ENCODE data around the gene UQCRH.

DNA sequence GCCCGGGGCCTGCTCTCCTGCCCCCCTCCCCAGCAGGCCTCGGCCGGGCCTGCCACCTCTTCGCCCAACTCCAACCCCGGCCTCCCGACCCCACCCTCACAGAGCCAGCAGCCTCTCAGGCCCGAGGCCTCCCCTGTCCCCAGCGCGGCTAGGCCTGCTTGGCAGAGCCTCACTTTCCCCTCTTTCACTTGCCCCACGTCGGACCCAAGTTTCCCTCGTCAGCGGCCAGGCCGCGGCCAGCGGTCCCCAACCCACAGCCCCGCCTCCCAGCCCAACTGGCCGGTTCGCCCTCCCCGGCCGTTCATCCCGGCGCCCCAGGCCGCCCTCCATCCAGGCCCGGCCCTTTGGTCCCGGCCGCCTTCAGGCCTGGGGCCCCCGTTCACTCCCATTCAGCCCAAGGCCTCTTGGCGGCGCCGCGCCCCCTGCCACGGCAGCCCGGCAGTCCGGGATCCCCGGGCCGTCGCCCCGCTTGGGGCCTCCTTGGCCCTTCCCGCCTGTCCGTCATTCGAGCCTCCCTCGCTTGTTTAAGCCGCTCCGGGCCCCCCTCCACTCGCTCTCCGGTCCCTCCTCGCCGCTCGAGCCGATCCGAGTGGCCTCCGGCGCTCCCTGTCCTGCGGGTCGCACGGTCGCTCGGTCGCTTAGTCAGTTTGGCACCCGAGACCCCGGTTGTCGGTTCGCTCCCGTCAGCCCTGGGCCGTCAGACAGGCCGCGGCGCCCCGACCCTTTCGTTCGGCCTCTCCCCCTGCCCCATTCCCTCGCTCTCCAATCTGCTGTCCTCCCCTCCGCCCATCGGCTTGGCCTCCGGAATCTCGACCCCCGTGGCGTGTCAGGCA is 1.5 kb upstream of the UQCRH start:
- TF ChIP-seq, protein P1, sequence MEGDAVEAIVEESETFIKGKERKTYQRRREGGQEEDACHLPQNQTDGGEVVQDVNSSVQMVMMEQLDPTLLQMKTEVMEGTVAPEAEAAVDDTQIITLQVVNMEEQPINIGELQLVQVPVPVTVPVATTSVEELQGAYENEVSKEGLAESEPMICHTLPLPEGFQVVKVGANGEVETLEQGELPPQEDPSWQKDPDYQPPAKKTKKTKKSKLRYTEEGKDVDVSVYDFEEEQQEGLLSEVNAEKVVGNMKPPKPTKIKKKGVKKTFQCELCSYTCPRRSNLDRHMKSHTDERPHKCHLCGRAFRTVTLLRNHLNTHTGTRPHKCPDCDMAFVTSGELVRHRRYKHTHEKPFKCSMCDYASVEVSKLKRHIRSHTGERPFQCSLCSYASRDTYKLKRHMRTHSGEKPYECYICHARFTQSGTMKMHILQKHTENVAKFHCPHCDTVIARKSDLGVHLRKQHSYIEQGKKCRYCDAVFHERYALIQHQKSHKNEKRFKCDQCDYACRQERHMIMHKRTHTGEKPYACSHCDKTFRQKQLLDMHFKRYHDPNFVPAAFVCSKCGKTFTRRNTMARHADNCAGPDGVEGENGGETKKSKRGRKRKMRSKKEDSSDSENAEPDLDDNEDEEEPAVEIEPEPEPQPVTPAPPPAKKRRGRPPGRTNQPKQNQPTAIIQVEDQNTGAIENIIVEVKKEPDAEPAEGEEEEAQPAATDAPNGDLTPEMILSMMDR (IDR thresholded peaks at IDR 0.05; ENCODE audit: low read depth, low read length) = peak; percentile 45
- TF ChIP-seq EZH2phosphoT487 (IDR thresholded peaks at IDR 0.05; ENCODE audit: low read depth) = no peak

Data from OCI-LY3 (cell line).